ENCODE data around the gene DEFB131B. TPM values are rescaled to one million over a fixed set of nuclear protein-coding genes. Genes with fewer than 3 reads are reported as not detected.
A peak's percentile ranks its signal among the peaks of the same experiment; 100 is the strongest.

Gene DEFB131B
- total RNA-seq, 1 donor from 2014 or later: not detected

- TF ChIP-seq POLR2AphosphoS5 (IDR thresholded peaks at IDR 0.05; ENCODE audit: insufficient read depth in 1 of 2, low read depth in 1 of 2): peak; percentile 71 to 78
- peak in 1 of 2 donors; percentile 19 for TF ChIP-seq POLR2A (IDR thresholded peaks at IDR 0.05)
- TF ChIP-seq CTCF (IDR thresholded peaks at IDR 0.05): no peak
- peak within 1 kb of the TSS; percentile 90 for H3K27ac ChIP-seq
- intact Hi-C loops (cut with DNase I): no loop called here
- H3K4me3 ChIP-seq: peak within 1 kb of the TSS; percentile 74 to 93
- peak; percentile 96 for DNase-seq (ENCODE audit: extremely low spot score in 2 of 2)
- no peaks in the 10 kb centered on the region for H3K9me3 ChIP-seq
- H3K27me3 ChIP-seq: no peaks in the 10 kb centered on the region
- H3K4me1 ChIP-seq: peaks cover 37% of the 10 kb centered on the region
- H3K36me3 ChIP-seq: peaks cover 0 to 6% of the 10 kb centered on the region in 2 donors
These were observed 50.6 kb downstream of the DEFB131B start, which contains the start of gene RNF121 for GRCh38 chr11:71928737-71929443. Gene RNF121, plus strand, starts transcription at chr11:71929046. Its CDS starts 16 bp downstream, at chr11:71929062.

GRCh38 chr11:71929491-71929890 is 51.2 kb downstream of the DEFB131B start:
- intact Hi-C loops (cut with DNase I): no loop called here
- H3K27me3 ChIP-seq: no peaks in the 10 kb centered on the region
- H3K9me3 ChIP-seq: no peaks in the 10 kb centered on the region
- TF ChIP-seq CTCF (IDR thresholded peaks at IDR 0.05) (no peak), POLR2AphosphoS5 (IDR thresholded peaks at IDR 0.05; ENCODE audit: insufficient read depth in 1 of 2, low read depth in 1 of 2) (no peak), POLR2A (IDR thresholded peaks at IDR 0.05) (no peak)
- H3K36me3 ChIP-seq: peaks cover 0 to 6% of the 10 kb centered on the region in 2 donors
- H3K27ac ChIP-seq: peak overlapping the region; percentile 90
- no peak for DNase-seq (ENCODE audit: extremely low spot score in 2 of 2)
- H3K4me3 ChIP-seq: peak overlapping the region; percentile 74 to 93
- H3K4me1 ChIP-seq: peaks cover 43% of the 10 kb centered on the region

GRCh38 chr11:71930556-71931244 is 52.4 kb downstream of the DEFB131B start:
- DNase-seq (ENCODE audit: extremely low spot score in 2 of 2): no peak
- intact Hi-C loops (cut with DNase I): no loop called here
- Histone ChIP-seq H3K9me3 (no peaks in the 10 kb centered on the region), H3K27me3 (no peaks in the 10 kb centered on the region), H3K27ac (no peak overlapping the region), H3K4me3 (no peak overlapping the region), H3K36me3 (peaks cover 0 to 2% of the 10 kb centered on the region in 2 donors), H3K4me1 (peaks cover 45% of the 10 kb centered on the region)
- no peak for TF ChIP-seq POLR2A (IDR thresholded peaks at IDR 0.05)
- no peak for TF ChIP-seq POLR2AphosphoS5 (IDR thresholded peaks at IDR 0.05; ENCODE audit: insufficient read depth in 1 of 2, low read depth in 1 of 2)
- TF ChIP-seq CTCF (IDR thresholded peaks at IDR 0.05): no peak

- Histone ChIP-seq H3K27ac (no peak overlapping the region), H3K36me3 (no peaks in the 10 kb centered on the region), H3K9me3 (no peaks in the 10 kb centered on the region), H3K27me3 (no peaks in the 10 kb centered on the region), H3K4me1 (peaks cover 48% of the 10 kb centered on the region), H3K4me3 (no peak overlapping the region)
- no peak for DNase-seq (ENCODE audit: extremely low spot score in 2 of 2)
- intact Hi-C loops (cut with DNase I): no loop called here
- TF ChIP-seq POLR2A (IDR thresholded peaks at IDR 0.05) (no peak), CTCF (IDR thresholded peaks at IDR 0.05) (no peak), POLR2AphosphoS5 (IDR thresholded peaks at IDR 0.05; ENCODE audit: insufficient read depth in 1 of 2, low read depth in 1 of 2) (no peak)
These were observed 53.0 kb downstream of the DEFB131B start for GRCh38 chr11:71931245-71931602.
